Bronchial epithelial cell (primary cell): ENCODE results near the gene VIPR1. TPM values are rescaled to one million over a fixed set of nuclear protein-coding genes. Genes with fewer than 3 reads are reported as not detected.
A peak's percentile ranks its signal among the peaks of the same experiment; 100 is the strongest.

Experiments used
- DNase-seq: peaks from one replicate; pipeline ENCODE4 v3.0.0-alpha.2; 2010; ENCODE audit warnings: low read depth
- FAIRE-seq: peaks from 2 replicates; lab custom pipeline; 2011; peaks lifted over from hg19 to GRCh38; lab: Jason Lieb, UNC
- H3K27me3 ChIP-seq: 2 replicates; pipeline ENCODE4 v1.5.1; 2011; ENCODE audit warnings: low read length; ENCODE audit not compliant: control insufficient read depth, insufficient read depth
- H3K36me3 ChIP-seq: 2 replicates; pipeline ENCODE4 v1.5.1; 2011; ENCODE audit warnings: low read length; ENCODE audit not compliant: control insufficient read depth, insufficient read depth
- H3K4me3 ChIP-seq: 2 replicates; pipeline ENCODE4 v1.5.1; 2011; ENCODE audit warnings: mild to moderate bottlenecking, low read depth, low read length, control low read depth
- total RNA-seq: library from RNA; depleted of rRNA; stranded (reverse); fragments of >200 nt; gene quantifications from 2 replicates; pipeline ENCODE4 v1.2.1, GENCODE V29; 2014
- TF ChIP-seq, protein P1 (sequence below): IDR thresholded peaks from 2 replicates; pipeline ENCODE4 v1.5.1; 2011; ENCODE audit warnings: mild to moderate bottlenecking, moderate library complexity, low read length, control low read depth, inconsistent platforms; ENCODE audit not compliant: insufficient read depth, severe bottlenecking

The VIPR1 gene
- total RNA-seq, 1 donor from 2014 or later = 5.8 TPM

DNA sequence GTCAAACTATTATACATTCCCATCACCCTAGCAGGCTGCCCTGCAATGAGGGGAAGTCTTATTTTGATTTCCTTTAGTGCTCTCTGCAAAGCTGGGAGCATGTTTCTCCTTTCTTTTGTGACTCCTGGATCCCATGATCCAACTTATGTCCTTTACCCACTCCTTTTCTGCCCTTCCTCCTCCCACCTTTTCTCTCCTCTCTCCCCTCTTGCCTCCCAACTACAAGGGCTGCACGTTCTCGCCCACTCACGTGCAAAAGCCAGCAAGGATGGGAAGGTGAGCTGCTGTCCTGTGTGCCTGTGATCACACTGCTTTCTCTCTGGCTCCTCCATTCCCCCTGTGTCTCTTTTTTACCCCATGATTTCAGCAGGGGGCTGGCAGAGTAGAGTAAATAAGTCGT, 6.1 kb downstream of the VIPR1 start:
- Histone ChIP-seq H3K4me3 (no peak overlapping the region), H3K36me3 (no peaks in the 10 kb centered on the region), H3K27me3 (no peaks in the 10 kb centered on the region)
- TF ChIP-seq, protein P1, sequence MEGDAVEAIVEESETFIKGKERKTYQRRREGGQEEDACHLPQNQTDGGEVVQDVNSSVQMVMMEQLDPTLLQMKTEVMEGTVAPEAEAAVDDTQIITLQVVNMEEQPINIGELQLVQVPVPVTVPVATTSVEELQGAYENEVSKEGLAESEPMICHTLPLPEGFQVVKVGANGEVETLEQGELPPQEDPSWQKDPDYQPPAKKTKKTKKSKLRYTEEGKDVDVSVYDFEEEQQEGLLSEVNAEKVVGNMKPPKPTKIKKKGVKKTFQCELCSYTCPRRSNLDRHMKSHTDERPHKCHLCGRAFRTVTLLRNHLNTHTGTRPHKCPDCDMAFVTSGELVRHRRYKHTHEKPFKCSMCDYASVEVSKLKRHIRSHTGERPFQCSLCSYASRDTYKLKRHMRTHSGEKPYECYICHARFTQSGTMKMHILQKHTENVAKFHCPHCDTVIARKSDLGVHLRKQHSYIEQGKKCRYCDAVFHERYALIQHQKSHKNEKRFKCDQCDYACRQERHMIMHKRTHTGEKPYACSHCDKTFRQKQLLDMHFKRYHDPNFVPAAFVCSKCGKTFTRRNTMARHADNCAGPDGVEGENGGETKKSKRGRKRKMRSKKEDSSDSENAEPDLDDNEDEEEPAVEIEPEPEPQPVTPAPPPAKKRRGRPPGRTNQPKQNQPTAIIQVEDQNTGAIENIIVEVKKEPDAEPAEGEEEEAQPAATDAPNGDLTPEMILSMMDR = no peak
- DNase-seq (no peak), FAIRE-seq (no peak)

DNA sequence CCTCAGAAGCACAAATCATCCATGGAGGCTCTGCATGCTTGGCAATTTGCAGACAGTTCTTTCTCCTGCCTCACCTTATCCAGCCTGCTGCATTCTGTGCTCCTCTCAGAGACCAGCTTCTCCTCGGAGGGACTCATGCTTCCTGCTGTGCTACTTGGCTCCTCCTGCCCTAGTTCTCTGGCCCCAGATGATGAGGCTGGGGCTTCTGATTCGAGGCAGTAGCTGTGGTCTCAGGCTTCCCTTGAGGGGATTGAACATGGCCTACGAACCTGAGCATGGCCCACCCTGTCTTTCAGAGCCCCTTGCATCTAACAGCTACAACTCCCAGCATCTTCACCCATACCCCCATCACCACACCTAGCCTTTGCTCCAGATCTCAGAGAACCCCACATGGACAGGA, 6.7 kb downstream of the VIPR1 start:
- H3K27me3 ChIP-seq = no peaks in the 10 kb centered on the region
- H3K36me3 ChIP-seq = no peaks in the 10 kb centered on the region
- TF ChIP-seq, protein P1 = no peak
- FAIRE-seq (no peak), DNase-seq (no peak)
- no peak overlapping the region for H3K4me3 ChIP-seq

DNA sequence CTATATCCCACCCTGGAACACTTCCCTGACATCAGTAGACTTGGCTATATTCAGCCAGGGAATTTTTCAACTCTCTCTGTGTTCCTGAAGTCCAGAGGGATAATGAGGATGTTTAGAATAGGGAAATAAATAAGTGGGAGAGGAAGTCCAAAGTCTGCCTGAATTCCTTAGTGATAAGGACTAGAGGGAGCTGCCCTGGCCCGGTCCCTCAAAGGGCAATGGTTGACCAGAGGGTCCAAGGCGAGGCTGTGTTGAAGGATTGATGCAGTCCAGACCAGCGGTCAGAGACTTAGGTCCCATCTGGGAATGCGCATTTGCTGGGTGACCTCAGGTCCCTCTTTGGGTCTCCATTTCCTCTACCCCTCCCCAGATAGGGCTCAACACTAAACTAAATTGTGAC, 7.9 kb downstream of the VIPR1 start:
- DNase-seq = no peak
- TF ChIP-seq, protein P1 = no peak
- Histone ChIP-seq H3K27me3 (no peaks in the 10 kb centered on the region), H3K36me3 (no peaks in the 10 kb centered on the region), H3K4me3 (no peak overlapping the region)
- no peak for FAIRE-seq

DNA sequence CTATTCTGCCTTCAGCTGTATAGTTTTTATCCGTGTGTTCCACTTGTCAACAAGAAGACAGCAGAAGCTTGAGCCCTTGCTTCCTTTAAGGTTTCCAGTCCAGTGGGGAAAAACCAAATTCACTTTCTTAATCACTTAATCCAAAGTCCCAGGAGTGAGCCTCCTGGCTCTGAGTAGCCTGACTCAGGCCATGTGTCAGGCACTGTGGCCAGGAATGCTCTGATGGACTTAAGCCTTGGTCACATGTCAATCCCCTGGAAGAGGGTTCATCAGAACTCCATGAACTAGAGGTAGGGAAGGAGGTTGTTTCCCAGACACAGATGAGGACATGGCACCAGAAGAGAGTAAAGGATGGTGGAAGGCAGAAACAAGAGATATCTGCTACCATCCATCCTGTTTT, 8.8 kb downstream of the VIPR1 start:
- H3K27me3 ChIP-seq = no peaks in the 10 kb centered on the region
- no peaks in the 10 kb centered on the region for H3K36me3 ChIP-seq
- TF ChIP-seq, protein P1 = no peak
- H3K4me3 ChIP-seq = no peak overlapping the region
- peak; percentile 72 for FAIRE-seq
- no peak for DNase-seq

DNA sequence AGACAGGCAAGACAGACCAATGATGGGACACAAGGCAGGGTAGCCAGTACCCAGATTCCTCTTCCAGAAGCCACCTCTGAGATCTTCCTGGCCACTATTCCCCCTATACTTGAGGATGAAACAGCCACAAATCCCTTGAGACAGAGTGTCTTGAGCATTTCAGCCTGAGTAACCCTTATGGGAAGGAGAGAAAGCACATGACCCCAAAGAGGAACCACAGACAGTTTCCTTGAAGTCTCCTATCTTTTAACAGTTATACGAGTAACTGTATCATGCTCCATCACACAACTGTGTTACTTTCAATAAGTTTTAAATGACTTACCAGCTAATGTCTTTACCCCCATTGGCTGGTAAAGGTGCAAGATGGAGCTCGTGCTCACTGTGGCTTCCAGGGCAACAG, 9.3 kb downstream of the VIPR1 start:
- DNase-seq = no peak
- TF ChIP-seq, protein P1 = no peak
- Histone ChIP-seq H3K4me3 (no peak overlapping the region), H3K27me3 (no peaks in the 10 kb centered on the region), H3K36me3 (no peaks in the 10 kb centered on the region)
- no peak for FAIRE-seq

DNA sequence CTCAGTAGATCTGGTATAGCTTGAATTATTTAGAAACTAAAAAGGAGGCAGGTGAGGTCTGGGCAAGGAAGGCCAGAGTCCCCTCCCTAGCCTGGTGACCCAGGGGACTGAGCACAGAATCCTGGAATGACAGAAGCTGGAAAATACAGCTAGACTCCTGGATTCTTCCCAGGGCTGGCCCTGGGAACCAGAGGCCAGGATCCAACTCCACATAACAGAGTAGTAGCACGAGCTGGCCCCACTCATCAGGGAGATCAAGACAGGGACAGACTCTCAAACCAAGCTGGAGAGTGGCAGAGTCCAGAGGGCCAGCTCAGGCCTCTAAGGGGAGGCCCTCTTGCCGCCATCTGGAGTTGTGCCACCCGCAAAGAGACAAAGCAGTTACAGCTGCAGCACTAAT, 10.7 kb downstream of the VIPR1 start:
- FAIRE-seq (no peak), DNase-seq (no peak)
- no peaks in the 10 kb centered on the region for H3K27me3 ChIP-seq

More for the DNA sequence above, 10.7 kb downstream of the VIPR1 start:
- H3K4me3 ChIP-seq = no peak overlapping the region
- no peaks in the 10 kb centered on the region for H3K36me3 ChIP-seq
- TF ChIP-seq, protein P1 = no peak
